CD14-positive monocyte (primary cell): ENCODE measurements around the gene IFI27L2. TPM values are rescaled to one million over a fixed set of nuclear protein-coding genes. Genes with fewer than 3 reads are reported as not detected.

Experiments
- DNase-seq, 3 donors: peaks; one replicate each; pipeline ENCODE4 v3.0.0-alpha.2; 2011 to 2022
- H2AFZ ChIP-seq: 2 replicates; pipeline ENCODE4 v1.6.0; 2012; ENCODE audit warnings: mild to moderate bottlenecking, low read depth, low read length, inconsistent platforms; ENCODE audit not compliant: insufficient read depth, poor library complexity, severe bottlenecking
- H3K27ac ChIP-seq, 2 donors: 1 replicate in 1 of 2; 2 replicates in 1 of 2; pipeline ENCODE4 v1.5.1; 2012 to 2013; ENCODE audit warnings: low read length in 2 of 2, control low read depth in 1 of 2, inconsistent platforms in 1 of 2, low read depth in 1 of 2, mild to moderate bottlenecking in 1 of 2
- H3K27me3 ChIP-seq, 2 donors: one replicate each; pipeline versions ENCODE4 v1.6.0 to v1.6.1; 2011 to 2013; ENCODE audit warnings: low read length in 2 of 2; ENCODE audit not compliant: control insufficient read depth in 2 of 2, insufficient read depth in 2 of 2
- H3K36me3 ChIP-seq, 2 donors: replicated peaks in 1 of 2; 1 replicate in 1 of 2; 2 replicates in 1 of 2; pipeline versions ENCODE4 v1.5.1 to v1.6.1; 2012 to 2013; ENCODE audit warnings: low read length in 2 of 2, control low read depth in 1 of 2, inconsistent platforms in 1 of 2, mild to moderate bottlenecking in 1 of 2; ENCODE audit not compliant: insufficient read depth in 2 of 2, control insufficient read depth in 1 of 2
- H3K4me1 ChIP-seq, 2 donors: 1 replicate in 1 of 2; 2 replicates in 1 of 2; pipeline versions ENCODE4 v1.5.1 to v1.6.1; 2012 to 2013; ENCODE audit warnings: low read length in 2 of 2, control low read depth in 1 of 2, inconsistent platforms in 1 of 2, mild to moderate bottlenecking in 1 of 2, moderate library complexity in 1 of 2; ENCODE audit not compliant: insufficient read depth in 2 of 2, control insufficient read depth in 1 of 2
- H3K4me2 ChIP-seq: replicated peaks from 2 replicates; pipeline ENCODE3; 2012; ENCODE audit warnings: low read length, moderate library complexity, mild to moderate bottlenecking; ENCODE audit not compliant: poor library complexity, severe bottlenecking; ENCODE audit errors: extremely low read depth
- H3K4me3 ChIP-seq, 3 experiments: fragments of 200-600 bp in 1 of 3; sonication (generic) in 1 of 3; replicated peaks in 1 of 3; 1 replicate in 2 of 3; 2 replicates in 1 of 3; pipeline ENCODE4 v1.5.1; 2011 to 2013; ENCODE audit warnings: low read length in 3 of 3, mild to moderate bottlenecking in 3 of 3, control low read depth in 2 of 3, low read depth in 2 of 3, inconsistent platforms in 1 of 3, moderate library complexity in 1 of 3
- H3K79me2 ChIP-seq: 2 replicates; pipeline ENCODE4 v1.6.0; 2012; ENCODE audit warnings: mild to moderate bottlenecking, control low read depth, inconsistent platforms, low read length, moderate library complexity; ENCODE audit not compliant: insufficient read depth
- H3K9ac ChIP-seq: 2 replicates; pipeline ENCODE4 v1.6.0; 2017; ENCODE audit warnings: low read length, mild to moderate bottlenecking; ENCODE audit not compliant: insufficient read depth, poor library complexity, severe bottlenecking
- H3K9me3 ChIP-seq, 2 donors: replicated peaks in 1 of 2; 1 replicate in 1 of 2; 2 replicates in 1 of 2; pipeline versions ENCODE4 v1.5.1 to v1.6.1; 2012 to 2013; ENCODE audit warnings: low read length in 2 of 2, control low read depth in 1 of 2; ENCODE audit not compliant: control insufficient read depth in 1 of 2, insufficient read depth in 1 of 2
- H4K20me1 ChIP-seq: 2 replicates; pipeline ENCODE4 v1.6.0; 2012; ENCODE audit warnings: mild to moderate bottlenecking, low read length, control low read depth, moderate library complexity; ENCODE audit not compliant: insufficient read depth
- H3K27ac Mint-ChIP-seq, 7 donors: one replicate each; pipeline ENCODE4 v1.8.0; 2020; ENCODE audit warnings: mild to moderate bottlenecking in 7 of 7, mixed read lengths in 7 of 7, moderate library complexity in 6 of 7, inconsistent platforms in 2 of 7
- H3K27me3 Mint-ChIP-seq, 3 donors: one replicate each; pipeline ENCODE4 v1.8.0; 2021 to 2022; ENCODE audit warnings: low read depth in 3 of 3, mild to moderate bottlenecking in 3 of 3, mixed read lengths in 3 of 3, moderate library complexity in 3 of 3, inconsistent platforms in 1 of 3
- H3K36me3 Mint-ChIP-seq, 2 donors: one replicate each; pipeline ENCODE4 v1.8.0; 2020; ENCODE audit warnings: mixed read lengths in 2 of 2, inconsistent platforms in 1 of 2, mild to moderate bottlenecking in 1 of 2
- H3K4me1 Mint-ChIP-seq: one replicate; pipeline ENCODE4 v1.8.0; 2020; ENCODE audit warnings: mild to moderate bottlenecking, mixed read lengths
- H3K4me3 Mint-ChIP-seq, 2 donors: one replicate each; pipeline ENCODE4 v1.8.0; 2020; ENCODE audit warnings: mild to moderate bottlenecking in 2 of 2, mixed read lengths in 2 of 2, moderate library complexity in 1 of 2
- H3K9me3 Mint-ChIP-seq, 7 donors: one replicate each; pipeline ENCODE4 v1.8.0; 2020 to 2022; ENCODE audit warnings: mixed read lengths in 7 of 7, mild to moderate bottlenecking in 6 of 7, moderate library complexity in 6 of 7, inconsistent platforms in 2 of 7
- WGBS: methylation state at CpG from one replicate; pipeline ENCODE4 v1.1.5; 2013; ENCODE audit warnings: missing lambda C conversion rate; ENCODE audit not compliant: insufficient coverage; 5-methylcytosine and 5-hydroxymethylcytosine counted together
- intact Hi-C, 2 donors: fragments of 100-400 bp; cut with micrococcal nuclease; formaldehyde crosslinking; loops; one replicate each; pipeline versions ENCODE4 v1.15.0 to v1.15.1; 2023
- polyA plus RNA-seq, 3 donors: library from polyadenylated mRNA; depleted of rRNA in 1 of 3; unstranded in 2 of 3; stranded (reverse) in 1 of 3; fragments of 300-500 nt in 2 of 3; fragments of >200 nt in 1 of 3; fragmentation: Illumina TruSeq in 2 of 3; gene quantifications; 1 replicate in 2 of 3; 2 replicates in 1 of 3; pipeline ENCODE4 v1.2.3, GENCODE V29; 2012 to 2021
- TF ChIP-seq, protein P1 (sequence below): fragments of 200-600 bp; IDR thresholded peaks from one replicate; pipeline ENCODE4 v1.8.0; 2022; ENCODE audit warnings: antibody characterized with exemption, mild to moderate bottlenecking

The IFI27L2 gene
- polyA plus RNA-seq, 3 donors, result 55.4 to 156 (median 96.1) TPM

DNA sequence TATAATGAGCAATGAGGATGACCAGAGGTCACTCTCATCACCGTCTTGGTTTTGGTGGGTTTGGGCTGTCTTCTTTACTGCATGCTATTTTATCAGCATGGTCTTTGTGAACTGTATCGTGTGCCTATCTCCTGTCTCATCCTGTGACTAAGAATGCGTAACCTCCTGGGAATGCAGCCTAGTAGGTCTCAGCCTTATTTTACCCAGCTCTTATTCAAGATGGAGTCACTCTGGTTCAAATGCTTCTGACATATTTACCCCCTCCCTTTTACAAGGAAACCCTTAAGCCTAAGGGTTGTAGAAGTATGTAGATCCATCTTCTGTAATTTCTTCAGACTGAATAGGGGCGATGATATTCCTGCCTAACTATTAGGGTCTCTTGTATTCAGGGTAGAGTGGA, 39.9 kb downstream of the IFI27L2 start:
- H3K27me3 Mint-ChIP-seq, result no peaks in the 10 kb centered on the region
- DNase-seq, result no peak
- Histone ChIP-seq H3K27ac (no peak overlapping the region), H3K4me2 (no peak overlapping the region), H3K79me2 (no peaks in the 10 kb centered on the region), H3K4me1 (no peaks in the 10 kb centered on the region), H3K9me3 (no peaks in the 10 kb centered on the region), H3K27me3 (no peaks in the 10 kb centered on the region), H3K36me3 (no peaks in the 10 kb centered on the region), H3K4me3 (no peak overlapping the region), H2AFZ (no peak overlapping the region), H4K20me1 (no peaks in the 10 kb centered on the region), H3K9ac (no peak overlapping the region)
- WGBS, result 100% methylated on average over 3 of the region's 4 CpGs
- no peaks in the 10 kb centered on the region for H3K4me1 Mint-ChIP-seq
- H3K36me3 Mint-ChIP-seq, result no peaks in the 10 kb centered on the region
- no peak overlapping the region for H3K4me3 Mint-ChIP-seq
- H3K27ac Mint-ChIP-seq, result no peak overlapping the region
- H3K9me3 Mint-ChIP-seq, result peaks cover 0 to 2% (median 0%) of the 10 kb centered on the region in 7 donors
- intact Hi-C loops, result no loop called here
- TF ChIP-seq, protein P1, sequence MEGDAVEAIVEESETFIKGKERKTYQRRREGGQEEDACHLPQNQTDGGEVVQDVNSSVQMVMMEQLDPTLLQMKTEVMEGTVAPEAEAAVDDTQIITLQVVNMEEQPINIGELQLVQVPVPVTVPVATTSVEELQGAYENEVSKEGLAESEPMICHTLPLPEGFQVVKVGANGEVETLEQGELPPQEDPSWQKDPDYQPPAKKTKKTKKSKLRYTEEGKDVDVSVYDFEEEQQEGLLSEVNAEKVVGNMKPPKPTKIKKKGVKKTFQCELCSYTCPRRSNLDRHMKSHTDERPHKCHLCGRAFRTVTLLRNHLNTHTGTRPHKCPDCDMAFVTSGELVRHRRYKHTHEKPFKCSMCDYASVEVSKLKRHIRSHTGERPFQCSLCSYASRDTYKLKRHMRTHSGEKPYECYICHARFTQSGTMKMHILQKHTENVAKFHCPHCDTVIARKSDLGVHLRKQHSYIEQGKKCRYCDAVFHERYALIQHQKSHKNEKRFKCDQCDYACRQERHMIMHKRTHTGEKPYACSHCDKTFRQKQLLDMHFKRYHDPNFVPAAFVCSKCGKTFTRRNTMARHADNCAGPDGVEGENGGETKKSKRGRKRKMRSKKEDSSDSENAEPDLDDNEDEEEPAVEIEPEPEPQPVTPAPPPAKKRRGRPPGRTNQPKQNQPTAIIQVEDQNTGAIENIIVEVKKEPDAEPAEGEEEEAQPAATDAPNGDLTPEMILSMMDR, result no peak

- Mint-ChIP-seq H3K9me3 (peaks cover 0 to 2% (median 0%) of the 10 kb centered on the region in 7 donors), H3K36me3 (no peaks in the 10 kb centered on the region), H3K4me3 (no peak overlapping the region), H3K27ac (peak overlapping the region in 1 of 7 donors; percentile 30), H3K27me3 (no peaks in the 10 kb centered on the region), H3K4me1 (no peaks in the 10 kb centered on the region)
- Histone ChIP-seq H3K9me3 (no peaks in the 10 kb centered on the region), H3K4me2 (no peak overlapping the region), H3K79me2 (no peaks in the 10 kb centered on the region), H2AFZ (no peak overlapping the region), H3K36me3 (no peaks in the 10 kb centered on the region), H3K9ac (no peak overlapping the region), H3K27ac (no peak overlapping the region), H3K27me3 (no peaks in the 10 kb centered on the region), H4K20me1 (no peaks in the 10 kb centered on the region), H3K4me3 (no peak overlapping the region), H3K4me1 (no peaks in the 10 kb centered on the region)
- intact Hi-C loops, result no loop called here
- WGBS, result no CpG with 5 or more reads among the region's 5 CpGs
- no peak for DNase-seq
- TF ChIP-seq, protein P1, result no peak
Measured at GRCh38 chr14:94088516-94088915, 40.9 kb downstream of the IFI27L2 start.
